Psoas muscle (tissue), 8 donors: Measurements from ENCODE around the gene ELOVL5. TPM values are rescaled to one million over a fixed set of nuclear protein-coding genes. Genes with fewer than 3 reads are reported as not detected.

Experiments used
- ATAC-seq, 4 donors: fragments of 200-7000 bp; cut with Tn5 transposase; one replicate each; pipeline ENCODE4 v1.9.1; 2020; ENCODE audit warnings: moderate library complexity in 3 of 4, mild to moderate bottlenecking in 2 of 4
- DNase-seq, 2 donors: peaks; one replicate each; pipeline ENCODE4 v3.0.0-alpha.2; 2020
- H3K27ac ChIP-seq: fragments of 200-600 bp; one replicate; pipeline ENCODE4 v1.8.0; 2022
- H3K27me3 ChIP-seq, 3 donors: fragments of 200-600 bp in 1 of 3; one replicate each; pipeline versions ENCODE4 v1.6.1 to v1.8.0; 2013 to 2022; ENCODE audit warnings: low read length in 2 of 3, mild to moderate bottlenecking in 2 of 3, moderate library complexity in 1 of 3; ENCODE audit not compliant: insufficient read depth in 3 of 3
- H3K36me3 ChIP-seq, 2 donors: fragments of 200-600 bp in 1 of 2; one replicate each; pipeline versions ENCODE4 v1.6.1 to v1.8.0; 2013 to 2022; ENCODE audit warnings: low read depth in 1 of 2, mild to moderate bottlenecking in 1 of 2, moderate library complexity in 1 of 2; ENCODE audit not compliant: insufficient read depth in 1 of 2
- H3K4me1 ChIP-seq: fragments of 200-600 bp; one replicate; pipeline ENCODE4 v1.8.0; 2022
- H3K4me3 ChIP-seq: fragments of 200-600 bp; one replicate; pipeline ENCODE4 v1.8.0; 2022; ENCODE audit warnings: mild to moderate bottlenecking
- H3K9me3 ChIP-seq: fragments of 200-600 bp; one replicate; pipeline ENCODE4 v1.8.0; 2022
- WGBS, 3 donors: extraction: QIAGEN DNeasy Blood & Tissue Kit; methylation state at CpG; one replicate each; pipeline versions ENCODE4 v1.1.6 to v1.1.7; 2013; 5-methylcytosine and 5-hydroxymethylcytosine counted together
- intact Hi-C, 2 donors: fragments of 100-400 bp; cut with DNase I; formaldehyde crosslinking; loops; one replicate each; pipeline versions ENCODE4 v1.11.0 to v1.14.2; 2022
- polyA plus RNA-seq, 3 donors: library from polyadenylated mRNA; stranded (reverse); fragments of 200-250 nt; gene quantifications; one replicate each; pipeline ENCODE4 v1.2.3, GENCODE V29; 2013
- total RNA-seq, 4 donors: library from RNA; stranded (reverse); fragmentation: NEBNext Ultra II Directional in 2 of 4; extraction: Animal tissue kit (Norgen Biotek cat#: 25700) in 2 of 4; gene quantifications; one replicate each; pipeline versions ENCODE4 v1.2.1 to v1.2.4, GENCODE V29; 2021 to 2023
- TF ChIP-seq, protein P1 (sequence below): fragments of 200-600 bp; IDR thresholded peaks from one replicate; pipeline ENCODE4 v1.8.0; 2022; ENCODE audit warnings: antibody characterized with exemption
- donor health status: healthy with polysubstance abuse.
- donor health status: DM: no; HTN: no; CAD: no; lungs with moderate emphysema.
- donor health status: Bipolar disorder and iron deficiency.
- donor health status: healthy.
- donor health status: DM: yes; HTN: yes; CAD: no.
- donor health status: DM: no; HTN: no; CAD: no.
- donor health status: DM: no; HTN: no; CAD: no.
- donor health status: DM: yes; HTN: yes; CAD: no.

ELOVL5 gene
- total and polyA plus RNA-seq, 7 donors, result 4.8 to 14.4 (median 7.5) TPM

DNA sequence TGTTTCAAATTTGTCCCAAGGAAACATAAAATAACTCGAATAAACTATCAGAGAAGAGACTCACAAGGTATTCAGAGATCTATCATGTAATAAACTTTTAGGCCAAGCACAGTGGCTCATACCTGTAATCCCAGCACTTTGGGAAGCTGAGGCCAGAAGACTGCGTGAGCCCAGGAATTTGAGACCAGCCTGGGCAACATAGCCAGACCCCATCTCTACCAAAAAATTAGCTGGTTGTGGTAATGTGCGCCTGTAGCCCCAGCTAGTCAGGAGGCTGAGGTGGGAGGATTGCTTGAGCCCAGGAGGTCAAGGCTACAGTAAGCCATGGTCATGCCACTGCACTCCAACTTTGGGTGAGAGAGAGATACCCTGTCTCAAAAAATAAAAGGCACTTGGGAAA is 120.9 kb downstream of the ELOVL5 start:
- no peaks in the 10 kb centered on the region for H3K27me3 ChIP-seq
- DNase-seq (no peak), ATAC-seq (no peak)
- intact Hi-C loops, result no loop called here
- H3K4me3 ChIP-seq, result no peak overlapping the region
- no peaks in the 10 kb centered on the region for H3K4me1 ChIP-seq
- no peaks in the 10 kb centered on the region for H3K36me3 ChIP-seq
- 91 to 94% (median 94%) methylated on average over 3 of the region's 3 CpGs for WGBS, 3 donors
- no peak overlapping the region for H3K27ac ChIP-seq
- H3K9me3 ChIP-seq, result no peaks in the 10 kb centered on the region
- TF ChIP-seq, protein P1, sequence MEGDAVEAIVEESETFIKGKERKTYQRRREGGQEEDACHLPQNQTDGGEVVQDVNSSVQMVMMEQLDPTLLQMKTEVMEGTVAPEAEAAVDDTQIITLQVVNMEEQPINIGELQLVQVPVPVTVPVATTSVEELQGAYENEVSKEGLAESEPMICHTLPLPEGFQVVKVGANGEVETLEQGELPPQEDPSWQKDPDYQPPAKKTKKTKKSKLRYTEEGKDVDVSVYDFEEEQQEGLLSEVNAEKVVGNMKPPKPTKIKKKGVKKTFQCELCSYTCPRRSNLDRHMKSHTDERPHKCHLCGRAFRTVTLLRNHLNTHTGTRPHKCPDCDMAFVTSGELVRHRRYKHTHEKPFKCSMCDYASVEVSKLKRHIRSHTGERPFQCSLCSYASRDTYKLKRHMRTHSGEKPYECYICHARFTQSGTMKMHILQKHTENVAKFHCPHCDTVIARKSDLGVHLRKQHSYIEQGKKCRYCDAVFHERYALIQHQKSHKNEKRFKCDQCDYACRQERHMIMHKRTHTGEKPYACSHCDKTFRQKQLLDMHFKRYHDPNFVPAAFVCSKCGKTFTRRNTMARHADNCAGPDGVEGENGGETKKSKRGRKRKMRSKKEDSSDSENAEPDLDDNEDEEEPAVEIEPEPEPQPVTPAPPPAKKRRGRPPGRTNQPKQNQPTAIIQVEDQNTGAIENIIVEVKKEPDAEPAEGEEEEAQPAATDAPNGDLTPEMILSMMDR, result no peak

- no peak for ATAC-seq
- intact Hi-C loops, result no loop called here
- TF ChIP-seq, protein P1, result no peak
Observed at GRCh38 chr6:53220605-53221004, 128.1 kb downstream of the ELOVL5 start.

More at GRCh38 chr6:53220605-53221004, 128.1 kb downstream of the ELOVL5 start:
- H3K4me1 ChIP-seq, result no peaks in the 10 kb centered on the region
- no peak overlapping the region for H3K4me3 ChIP-seq
- H3K36me3 ChIP-seq, result no peaks in the 10 kb centered on the region
- no peaks in the 10 kb centered on the region for H3K9me3 ChIP-seq
- no peaks in the 10 kb centered on the region for H3K27me3 ChIP-seq
- no peak overlapping the region for H3K27ac ChIP-seq
- DNase-seq, result no peak

Other genes with a start within 250 kb of the ELOVL5 start
- not detected for gene GCM1, start 200.1 kb downstream of the ELOVL5 start, total RNA-seq
- gene GCM1, start 200.1 kb downstream of the ELOVL5 start, polyA plus RNA-seq, result not detected
- 10 to 100 TPM; 14.0 to 31.9 (median 22.8) TPM for gene GCLC, start 196.2 kb upstream of the ELOVL5 start, total RNA-seq
- 10 to 100 TPM in 1 of 3 donors, 1 to 10 TPM in 2; 4.7 to 17.9 (median 9.0) TPM for gene GCLC, start 196.2 kb upstream of the ELOVL5 start, polyA plus RNA-seq